ENCODE data around the gene HMG20A. TPM values are rescaled to one million over a fixed set of nuclear protein-coding genes. Genes with fewer than 3 reads are reported as not detected.

The HMG20A gene
- total RNA-seq, 1 experiment from 2014 or later, result 62.2 TPM

GRCh38 chr15:77478051-77478450 is 57.4 kb downstream of the HMG20A start:
- DNase-seq (ENCODE audit: low spot score) (no peak), ATAC-seq (no peak)
- POLR2A ChIA-PET, result no interaction called here
- Mint-ChIP-seq H3K27me3 (ENCODE audit: low read depth) (no peaks in the 10 kb centered on the region), H3K9me3 (no peaks in the 10 kb centered on the region), H3K4me1 (peaks cover 61% of the 10 kb centered on the region), H3K4me3 (no peak overlapping the region), H3K36me3 (peaks cover 36% of the 10 kb centered on the region), H3K27ac (peak overlapping the region; percentile 61; the same call in 1 of the 2 replicates)
- TF ChIP-seq ATF3 (CRISPR knock-in tag; conservative IDR thresholded peaks at IDR 0.05), result no peak
- no peak for TF ChIP-seq ETV6 (CRISPR knock-in tag; IDR thresholded peaks at IDR 0.05)
- TF ChIP-seq AFF4 (CRISPR knock-in tag; IDR thresholded peaks at IDR 0.05; ENCODE audit: borderline replicate concordance), result no peak
- 0 out of 2 replicates have a peak, but pooled peaks have one; percentile 18 for TF ChIP-seq PRDM15 (CRISPR knock-in tag; IDR thresholded peaks at IDR 0.05)
- CTCF ChIA-PET, result interaction anchor here (1.3 to 2.6 kb wide), 2 partner anchors 19 to 65 kb away, joined by 4 to 14 read pairs; no protein-coding TSS in a partner anchor

- DNase-seq (ENCODE audit: low spot score) (no peak), ATAC-seq (no peak)
- Mint-ChIP-seq H3K27me3 (ENCODE audit: low read depth) (no peaks in the 10 kb centered on the region), H3K36me3 (peaks cover 36% of the 10 kb centered on the region), H3K4me3 (no peak overlapping the region), H3K9me3 (no peaks in the 10 kb centered on the region), H3K4me1 (peaks cover 70% of the 10 kb centered on the region), H3K27ac (no peak overlapping the region)
- CTCF ChIA-PET, result interaction anchor here (1.3 to 2.6 kb wide), 2 partner anchors 18 to 64 kb away, joined by 3 to 14 read pairs; no protein-coding TSS in a partner anchor
- TF ChIP-seq AR (CRISPR knock-in tag; IDR thresholded peaks at IDR 0.05) (no peak), NR2C2 (CRISPR knock-in tag; IDR thresholded peaks at IDR 0.05) (no peak)
- POLR2A ChIA-PET, result no interaction called here
Observed at GRCh38 chr15:77479015-77479414, 58.3 kb downstream of the HMG20A start.

- DNase-seq (ENCODE audit: low spot score), result no peak
- no peak for ATAC-seq
- CTCF ChIA-PET, result interaction anchor here (1.0 to 4.7 kb wide), 3 partner anchors 16 to 63 kb away, joined by 3 to 28 read pairs (median 7); no protein-coding TSS in a partner anchor
- POLR2A ChIA-PET, result interaction anchor here (0.6 kb wide), 1 partner anchor 668 kb away, joined by 4 read pairs; no protein-coding TSS in a partner anchor
- Mint-ChIP-seq H3K27me3 (ENCODE audit: low read depth) (no peaks in the 10 kb centered on the region), H3K9me3 (no peaks in the 10 kb centered on the region), H3K27ac (0 out of 2 replicates have a peak overlapping the region, but pooled peaks have one; percentile 50), H3K4me3 (no peak overlapping the region), H3K36me3 (peaks cover 48% of the 10 kb centered on the region), H3K4me1 (peaks cover 59% of the 10 kb centered on the region)
- TF ChIP-seq ZNF532 (CRISPR knock-in tag; IDR thresholded peaks at IDR 0.05; ENCODE audit: borderline replicate concordance) (no peak), NR1H2 (CRISPR knock-in tag; IDR thresholded peaks at IDR 0.05) (no peak), ZNF232 (CRISPR knock-in tag; IDR thresholded peaks at IDR 0.05) (no peak), SP1 (CRISPR knock-in tag; conservative IDR thresholded peaks at IDR 0.05) (no peak), OVOL2 (CRISPR knock-in tag; IDR thresholded peaks at IDR 0.05; ENCODE audit: borderline replicate concordance) (no peak), ETV6 (CRISPR knock-in tag; IDR thresholded peaks at IDR 0.05) (no peak), CREB1 (CRISPR knock-in tag; IDR thresholded peaks at IDR 0.05) (no peak), SOX15 (CRISPR knock-in tag; IDR thresholded peaks at IDR 0.05) (no peak)
Observed at GRCh38 chr15:77480859-77481633, 60.4 kb downstream of the HMG20A start.

Measured in WTC11 (cell line).